Stimulated activated memory B cell treated with anti-CD40 and anti-IgM and Interleukin-4, amounts not matched to agents 10 μg/mL and 1 μg/mL and 100 μg/mL, for 72 hours (primary cell): ENCODE data around the gene GLT1D1.
A peak's percentile ranks its signal among the peaks of the same experiment; 100 is the strongest.

Source experiments
- ATAC-seq: fragments of 150-1000 bp; cut with Tn5 transposase; 2 replicates; pipeline ENCODE4 v1.10.0; 2021
- H3K27ac Mint-ChIP-seq: one replicate; pipeline ENCODE4 v1.8.0; 2022; ENCODE audit warnings: mild to moderate bottlenecking, mixed read lengths
- H3K27me3 Mint-ChIP-seq: one replicate; pipeline ENCODE4 v1.8.0; 2022; ENCODE audit warnings: mixed read lengths
- H3K36me3 Mint-ChIP-seq: one replicate; pipeline ENCODE4 v1.8.0; 2022; ENCODE audit warnings: mixed read lengths
- H3K4me1 Mint-ChIP-seq: one replicate; pipeline ENCODE4 v1.8.0; 2022; ENCODE audit warnings: mixed read lengths
- H3K4me3 Mint-ChIP-seq: one replicate; pipeline ENCODE4 v1.8.0; 2022; ENCODE audit warnings: mild to moderate bottlenecking, moderate library complexity, mixed read lengths
- H3K9me3 Mint-ChIP-seq: one replicate; pipeline ENCODE4 v1.8.0; 2022; ENCODE audit warnings: mixed read lengths

Gene GLT1D1

GRCh38 chr12:128910629-128911028 is 57.4 kb downstream of the GLT1D1 start:
- peaks cover 8% of the 10 kb centered on the region for H3K27me3 Mint-ChIP-seq
- no peak for ATAC-seq
- no peak overlapping the region for H3K4me3 Mint-ChIP-seq
- peaks cover 7% of the 10 kb centered on the region for H3K4me1 Mint-ChIP-seq
- H3K36me3 Mint-ChIP-seq, result no peaks in the 10 kb centered on the region
- H3K27ac Mint-ChIP-seq, result no peak overlapping the region
- H3K9me3 Mint-ChIP-seq, result no peaks in the 10 kb centered on the region

GRCh38 chr12:128911861-128912260 is 58.6 kb downstream of the GLT1D1 start:
- no peak for ATAC-seq

GRCh38 chr12:128914908-128915563 is 61.8 kb downstream of the GLT1D1 start:
- Mint-ChIP-seq H3K4me1 (peaks cover 7% of the 10 kb centered on the region), H3K36me3 (no peaks in the 10 kb centered on the region), H3K27me3 (peaks cover 29% of the 10 kb centered on the region), H3K27ac (peak overlapping the region; percentile 69), H3K9me3 (peaks cover 3% of the 10 kb centered on the region), H3K4me3 (no peak overlapping the region)
- peak; percentile 88 for ATAC-seq

More at GRCh38 chr12:128911861-128912260, 58.6 kb downstream of the GLT1D1 start:
- peaks cover 8% of the 10 kb centered on the region for H3K27me3 Mint-ChIP-seq
- no peak overlapping the region for H3K4me3 Mint-ChIP-seq
- H3K9me3 Mint-ChIP-seq, result no peaks in the 10 kb centered on the region
- H3K4me1 Mint-ChIP-seq, result peaks cover 7% of the 10 kb centered on the region
- H3K27ac Mint-ChIP-seq, result no peak overlapping the region
- H3K36me3 Mint-ChIP-seq, result no peaks in the 10 kb centered on the region

DNA sequence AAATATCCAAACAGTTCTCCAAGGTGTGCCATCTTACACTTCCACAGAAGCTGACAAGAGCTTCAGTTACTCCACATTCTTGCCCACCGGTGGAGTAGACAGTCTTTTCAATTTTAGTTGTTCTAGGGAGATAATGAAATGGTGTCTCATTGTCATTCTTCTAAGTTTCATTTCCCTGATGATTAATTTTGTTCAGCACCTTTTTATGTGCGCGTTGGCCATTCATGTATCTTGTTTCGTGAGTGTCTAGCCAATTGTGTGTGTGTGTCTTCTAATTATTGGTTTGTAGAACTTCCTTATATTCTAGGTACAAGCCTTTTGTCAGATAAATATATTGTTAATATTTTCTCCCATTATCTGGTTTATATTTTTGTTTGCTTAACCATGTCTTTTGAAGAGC is 63.1 kb downstream of the GLT1D1 start:
- Mint-ChIP-seq H3K36me3 (no peaks in the 10 kb centered on the region), H3K27me3 (peaks cover 34% of the 10 kb centered on the region), H3K9me3 (peaks cover 3% of the 10 kb centered on the region), H3K4me3 (no peak overlapping the region), H3K27ac (peak overlapping the region; percentile 22), H3K4me1 (peaks cover 7% of the 10 kb centered on the region)
- ATAC-seq, result no peak

GRCh38 chr12:128918481-128919260 is 65.4 kb downstream of the GLT1D1 start:
- Mint-ChIP-seq H3K36me3 (no peaks in the 10 kb centered on the region), H3K9me3 (peaks cover 3% of the 10 kb centered on the region), H3K27me3 (peaks cover 34% of the 10 kb centered on the region), H3K4me3 (no peak overlapping the region), H3K27ac (peak overlapping the region; percentile 8), H3K4me1 (peaks cover 7% of the 10 kb centered on the region)
- ATAC-seq, result no peak

- H3K27me3 Mint-ChIP-seq, result peaks cover 34% of the 10 kb centered on the region
- H3K36me3 Mint-ChIP-seq, result no peaks in the 10 kb centered on the region
- H3K27ac Mint-ChIP-seq, result no peak overlapping the region
- no peaks in the 10 kb centered on the region for H3K4me1 Mint-ChIP-seq
- no peak for ATAC-seq
- peaks cover 3% of the 10 kb centered on the region for H3K9me3 Mint-ChIP-seq
- H3K4me3 Mint-ChIP-seq, result no peak overlapping the region
Observed at GRCh38 chr12:128920468-128920867, 67.2 kb downstream of the GLT1D1 start.

DNA sequence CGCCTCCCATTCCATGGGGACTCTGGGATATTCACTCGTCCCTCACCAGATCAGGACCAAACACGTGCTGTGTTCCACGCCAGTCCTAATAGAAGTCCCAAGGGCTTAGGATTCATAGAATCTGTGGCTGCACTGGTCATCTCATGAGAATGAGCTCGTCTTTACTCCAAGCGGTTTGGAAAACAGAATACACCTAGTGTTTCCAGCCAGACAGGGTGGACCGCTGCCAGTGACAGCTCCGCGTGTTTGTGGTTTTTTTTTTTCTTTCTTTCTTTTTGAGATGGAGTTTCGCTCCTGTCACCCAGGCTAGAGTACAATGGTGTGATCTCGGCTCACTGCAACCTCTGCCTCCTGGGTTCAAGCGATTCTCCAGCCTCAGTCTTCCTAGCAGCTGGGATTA is 75.1 kb downstream of the GLT1D1 start:
- no peak overlapping the region for H3K4me3 Mint-ChIP-seq
- H3K27me3 Mint-ChIP-seq, result no peaks in the 10 kb centered on the region
- H3K27ac Mint-ChIP-seq, result no peak overlapping the region
- ATAC-seq, result no peak
- no peaks in the 10 kb centered on the region for H3K9me3 Mint-ChIP-seq
- H3K4me1 Mint-ChIP-seq, result no peaks in the 10 kb centered on the region
- H3K36me3 Mint-ChIP-seq, result no peaks in the 10 kb centered on the region

GRCh38 chr12:128929057-128929456 is 75.8 kb downstream of the GLT1D1 start:
- H3K4me3 Mint-ChIP-seq, result no peak overlapping the region
- no peak for ATAC-seq
- H3K36me3 Mint-ChIP-seq, result no peaks in the 10 kb centered on the region
- H3K27ac Mint-ChIP-seq, result no peak overlapping the region
- no peaks in the 10 kb centered on the region for H3K4me1 Mint-ChIP-seq
- H3K27me3 Mint-ChIP-seq, result no peaks in the 10 kb centered on the region
- H3K9me3 Mint-ChIP-seq, result no peaks in the 10 kb centered on the region

DNA sequence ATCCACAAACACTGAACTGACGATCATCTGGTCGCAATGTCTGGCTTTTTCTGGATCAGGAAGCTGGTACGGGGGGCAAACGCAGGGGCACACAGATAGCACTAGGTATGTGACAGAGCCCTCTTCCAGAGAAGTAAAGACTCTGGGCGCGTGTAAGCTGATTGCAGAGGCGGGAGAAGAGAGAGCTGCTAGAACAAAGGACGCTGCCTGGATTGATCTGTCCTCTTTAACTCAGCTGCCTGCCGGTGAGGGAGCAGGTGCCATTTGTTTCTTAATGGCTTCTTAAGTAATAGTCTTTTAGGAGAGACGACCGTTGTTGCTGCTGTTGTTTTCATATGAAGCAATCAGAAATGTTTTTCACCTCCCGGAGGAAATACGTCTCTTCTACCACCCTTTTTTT is 77.3 kb downstream of the GLT1D1 start:
- no peaks in the 10 kb centered on the region for H3K36me3 Mint-ChIP-seq
- H3K27me3 Mint-ChIP-seq, result no peaks in the 10 kb centered on the region
- no peak for ATAC-seq
- H3K27ac Mint-ChIP-seq, result no peak overlapping the region
- H3K4me1 Mint-ChIP-seq, result no peaks in the 10 kb centered on the region
- H3K9me3 Mint-ChIP-seq, result no peaks in the 10 kb centered on the region
- H3K4me3 Mint-ChIP-seq, result no peak overlapping the region

- no peaks in the 10 kb centered on the region for H3K27me3 Mint-ChIP-seq
- no peaks in the 10 kb centered on the region for H3K36me3 Mint-ChIP-seq
Observed at GRCh38 chr12:128932521-128932920, 79.2 kb downstream of the GLT1D1 start.

GRCh38 chr12:128933039-128933438 is 79.8 kb downstream of the GLT1D1 start:
- Mint-ChIP-seq H3K4me3 (no peak overlapping the region), H3K9me3 (peaks cover 4% of the 10 kb centered on the region), H3K36me3 (no peaks in the 10 kb centered on the region), H3K27ac (no peak overlapping the region), H3K27me3 (no peaks in the 10 kb centered on the region), H3K4me1 (no peaks in the 10 kb centered on the region)
- ATAC-seq, result no peak

More at GRCh38 chr12:128932521-128932920, 79.2 kb downstream of the GLT1D1 start:
- ATAC-seq, result no peak
- H3K4me1 Mint-ChIP-seq, result no peaks in the 10 kb centered on the region
- H3K4me3 Mint-ChIP-seq, result no peak overlapping the region
- peaks cover 4% of the 10 kb centered on the region for H3K9me3 Mint-ChIP-seq
- no peak overlapping the region for H3K27ac Mint-ChIP-seq

DNA sequence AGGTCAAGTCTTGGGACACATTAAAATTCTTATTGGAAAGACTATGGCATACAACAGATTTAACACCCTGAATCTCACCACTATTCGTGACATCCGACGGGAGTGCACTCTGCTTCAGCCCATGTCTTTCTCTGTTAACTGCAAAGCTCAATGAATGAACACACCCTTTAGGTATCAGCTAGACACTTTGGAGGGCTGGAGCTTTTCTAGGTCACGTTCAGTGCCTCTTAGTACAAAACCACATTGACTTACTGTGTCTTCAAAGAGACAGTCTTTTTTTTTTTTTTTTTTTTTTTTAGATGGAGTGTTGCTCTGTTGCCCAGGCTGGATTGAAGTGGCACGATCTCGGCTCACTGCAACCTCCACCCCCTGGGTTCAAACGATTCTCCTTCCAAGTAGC is 80.6 kb downstream of the GLT1D1 start:
- no peaks in the 10 kb centered on the region for H3K27me3 Mint-ChIP-seq
- H3K36me3 Mint-ChIP-seq, result no peaks in the 10 kb centered on the region
- H3K9me3 Mint-ChIP-seq, result peaks cover 4% of the 10 kb centered on the region
- H3K4me3 Mint-ChIP-seq, result no peak overlapping the region
- no peaks in the 10 kb centered on the region for H3K4me1 Mint-ChIP-seq
- no peak overlapping the region for H3K27ac Mint-ChIP-seq
- ATAC-seq, result no peak

DNA sequence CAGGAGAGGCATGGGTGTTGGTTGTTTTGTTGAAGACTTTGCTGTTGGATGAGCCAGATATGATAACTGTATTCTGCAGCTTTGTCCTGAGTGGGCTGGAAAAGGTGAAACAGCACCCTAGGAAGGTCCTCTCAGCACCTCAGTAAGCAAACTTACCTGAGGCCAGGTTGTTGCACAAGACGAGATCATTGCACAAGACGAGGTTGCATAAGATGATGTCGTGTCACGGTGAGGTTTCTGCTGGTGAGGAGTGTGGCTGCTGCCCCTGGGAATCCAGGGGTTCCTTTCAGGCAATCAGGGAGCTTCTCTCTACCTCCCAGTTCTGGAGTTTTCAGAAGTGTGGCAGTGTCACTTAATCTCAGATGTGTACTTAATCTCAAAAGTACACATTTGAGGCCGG is 85.6 kb downstream of the GLT1D1 start:
- H3K27ac Mint-ChIP-seq, result no peak overlapping the region
- H3K4me3 Mint-ChIP-seq, result no peak overlapping the region
- ATAC-seq, result no peak
- H3K4me1 Mint-ChIP-seq, result no peaks in the 10 kb centered on the region
- H3K9me3 Mint-ChIP-seq, result peaks cover 4% of the 10 kb centered on the region
- peaks cover 32% of the 10 kb centered on the region for H3K27me3 Mint-ChIP-seq
- H3K36me3 Mint-ChIP-seq, result no peaks in the 10 kb centered on the region

DNA sequence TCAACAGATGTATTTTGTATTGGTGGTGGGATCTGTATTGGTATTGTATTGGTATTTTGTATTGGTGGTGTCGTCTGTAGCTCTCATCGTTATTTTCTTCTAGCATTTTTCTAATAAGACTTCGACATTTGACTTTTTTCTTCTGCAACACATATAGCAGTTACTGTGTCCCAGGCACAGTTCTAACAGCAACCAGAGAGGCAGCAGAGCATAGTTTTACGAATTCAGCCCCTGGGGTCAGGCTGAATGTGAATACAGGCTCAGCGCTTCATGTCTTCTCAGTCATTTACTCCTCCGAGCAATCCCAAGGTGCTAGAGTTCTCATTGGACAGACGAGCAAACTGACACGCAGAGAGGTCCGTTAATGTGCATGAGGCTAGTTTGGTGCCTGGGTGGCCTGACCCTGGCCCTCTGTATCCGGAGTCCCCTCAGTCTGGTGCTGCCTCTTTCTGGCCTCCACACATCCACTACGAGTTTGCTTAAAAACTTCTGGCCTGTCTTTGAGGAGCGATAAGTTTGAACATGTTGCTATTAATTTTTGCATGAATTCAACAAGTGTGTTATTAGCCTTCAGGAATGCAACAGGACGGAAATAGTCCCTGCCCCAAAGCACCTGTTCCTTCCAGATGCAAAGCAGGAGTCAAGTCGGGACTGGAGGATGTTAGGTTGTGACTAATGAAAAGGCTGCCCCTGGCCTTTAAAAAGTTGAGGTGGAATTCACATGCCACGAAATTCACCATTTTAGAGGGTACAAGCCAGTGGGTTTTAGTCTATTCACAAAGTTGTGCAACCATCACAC is 87.0 kb downstream of the GLT1D1 start:
- ATAC-seq, result no peak
- Mint-ChIP-seq H3K36me3 (no peaks in the 10 kb centered on the region), H3K27ac (no peak overlapping the region)

GRCh38 chr12:128940974-128941373 is 87.7 kb downstream of the GLT1D1 start:
- H3K4me1 Mint-ChIP-seq, result no peaks in the 10 kb centered on the region
- H3K4me3 Mint-ChIP-seq, result no peak overlapping the region
- H3K27ac Mint-ChIP-seq, result no peak overlapping the region
- no peaks in the 10 kb centered on the region for H3K36me3 Mint-ChIP-seq
- no peak for ATAC-seq
- H3K9me3 Mint-ChIP-seq, result peaks cover 4% of the 10 kb centered on the region
- peaks cover 32% of the 10 kb centered on the region for H3K27me3 Mint-ChIP-seq

More for the DNA sequence above, 87.0 kb downstream of the GLT1D1 start:
- Mint-ChIP-seq H3K9me3 (peaks cover 4% of the 10 kb centered on the region), H3K27me3 (peaks cover 32% of the 10 kb centered on the region), H3K4me3 (no peak overlapping the region), H3K4me1 (no peaks in the 10 kb centered on the region)
